ENCODE data around the gene ARFRP1.

The ARFRP1 gene

DNA sequence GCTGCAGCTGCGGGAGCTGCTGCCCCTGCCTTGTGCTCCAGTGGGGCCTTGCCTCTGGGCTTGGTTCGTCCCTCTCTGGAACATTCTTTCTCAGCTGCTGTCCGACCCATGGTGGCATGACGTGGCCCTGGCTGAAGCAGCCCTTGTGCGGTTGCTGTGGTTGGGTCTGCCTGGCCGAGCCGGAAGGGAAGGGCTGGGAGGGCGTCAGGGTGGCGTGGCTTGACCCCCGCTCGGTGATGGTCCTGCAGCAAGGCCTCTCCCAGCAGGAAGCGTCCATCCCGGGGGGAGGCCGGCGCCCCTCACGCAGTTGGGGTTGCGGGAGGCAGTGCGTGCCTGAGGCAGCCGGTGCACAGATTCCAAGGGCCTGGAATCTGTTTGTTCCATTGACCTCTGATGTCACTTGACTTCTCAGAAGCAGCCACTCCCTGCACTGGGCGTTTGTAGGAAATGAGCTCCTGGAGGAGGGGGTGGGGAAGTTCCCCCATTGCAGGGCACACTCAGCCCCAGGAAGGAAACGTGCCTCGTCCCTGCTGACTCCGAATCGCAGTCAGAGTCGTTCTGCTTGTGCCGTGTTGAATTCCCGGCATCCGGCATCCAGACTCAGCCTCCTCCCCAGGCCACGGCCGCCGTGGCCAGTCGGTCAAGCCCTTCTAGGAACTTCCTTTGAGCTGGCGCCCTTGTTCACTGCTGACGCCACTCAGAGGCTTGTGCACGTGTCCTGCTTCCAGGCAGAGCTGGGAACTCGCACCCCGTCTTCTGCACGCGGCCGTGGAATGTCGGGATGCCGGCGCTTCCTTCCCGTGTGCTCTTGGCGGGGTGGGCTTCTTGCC lies 21.1 kb downstream of the ARFRP1 start:
- Mint-ChIP-seq H3K36me3 (ENCODE audit: low read depth) (peaks cover 23% of the 10 kb centered on the region), H3K27me3 (no peaks in the 10 kb centered on the region), H3K27ac (peak overlapping the region; percentile 73), H3K4me1 (ENCODE audit: low read depth) (peaks cover 24% of the 10 kb centered on the region), H3K9me3 (no peaks in the 10 kb centered on the region), H3K4me3 (no peak overlapping the region)
- DNase-seq: peak; percentile 68

DNA sequence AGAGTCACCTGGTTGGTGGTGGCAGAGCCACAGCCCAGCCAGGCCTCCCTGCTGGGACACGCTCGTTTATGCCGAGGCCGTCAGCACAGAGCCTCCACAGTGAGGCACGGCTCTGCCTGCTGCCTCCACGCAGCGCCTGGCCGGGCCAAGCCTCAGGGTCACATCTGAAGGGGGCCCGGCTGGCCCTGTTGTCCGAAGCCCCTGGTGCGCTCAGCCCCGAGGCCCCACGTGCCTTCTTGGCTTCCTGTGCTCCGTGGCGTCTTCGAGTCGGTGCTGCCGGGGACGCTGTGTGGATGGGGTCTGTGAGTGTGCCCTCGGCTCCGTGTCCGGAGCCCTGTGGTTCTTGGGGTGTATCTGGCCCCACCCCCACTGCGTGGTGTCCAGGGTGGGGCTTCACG lies 21.7 kb downstream of the ARFRP1 start:
- H3K27ac Mint-ChIP-seq: peak overlapping the region; percentile 73
- H3K36me3 Mint-ChIP-seq (ENCODE audit: low read depth): peaks cover 19% of the 10 kb centered on the region
- H3K4me1 Mint-ChIP-seq (ENCODE audit: low read depth): peaks cover 24% of the 10 kb centered on the region
- H3K4me3 Mint-ChIP-seq: no peak overlapping the region
- no peaks in the 10 kb centered on the region for H3K9me3 Mint-ChIP-seq
- DNase-seq: no peak
- no peaks in the 10 kb centered on the region for H3K27me3 Mint-ChIP-seq

DNA sequence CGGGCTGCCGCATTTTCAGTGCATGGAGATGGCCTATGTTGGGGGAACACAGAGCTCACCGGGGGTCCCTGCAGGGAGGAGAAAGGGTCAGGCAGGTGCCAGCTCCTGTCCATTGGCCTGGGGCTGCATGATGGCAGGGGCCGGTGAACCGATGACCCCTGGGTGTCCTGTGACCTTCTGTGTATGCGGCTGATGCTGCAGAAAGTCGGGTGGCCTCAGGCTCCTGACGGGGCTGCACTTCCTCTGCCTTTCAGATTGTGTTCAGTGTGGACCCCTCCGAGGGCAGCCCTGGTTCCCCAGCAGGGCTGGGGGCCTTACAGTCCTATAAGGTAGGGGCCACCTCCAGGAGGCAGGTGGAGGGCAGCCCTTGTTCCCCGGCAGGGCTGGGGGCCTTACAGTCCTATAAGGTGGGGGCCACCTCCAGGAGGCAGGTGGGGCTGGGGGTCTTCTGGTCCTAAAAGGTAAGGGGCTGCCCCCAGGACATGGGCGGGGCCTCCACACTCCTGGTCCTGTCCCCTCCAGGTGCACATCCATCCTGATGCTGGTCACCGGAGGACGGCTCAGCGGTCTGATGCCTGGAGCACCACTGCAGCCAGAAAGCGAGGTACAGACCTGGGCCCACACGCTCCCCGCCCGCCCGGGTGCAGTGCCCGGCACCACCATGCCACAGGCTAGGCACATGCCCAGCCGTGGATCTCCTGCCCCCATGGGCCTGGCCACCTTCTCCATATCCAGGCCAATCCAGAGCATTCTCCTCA lies 22.3 kb downstream of the ARFRP1 start:
- no peak overlapping the region for H3K27ac Mint-ChIP-seq
- H3K9me3 Mint-ChIP-seq: no peaks in the 10 kb centered on the region

DNA sequence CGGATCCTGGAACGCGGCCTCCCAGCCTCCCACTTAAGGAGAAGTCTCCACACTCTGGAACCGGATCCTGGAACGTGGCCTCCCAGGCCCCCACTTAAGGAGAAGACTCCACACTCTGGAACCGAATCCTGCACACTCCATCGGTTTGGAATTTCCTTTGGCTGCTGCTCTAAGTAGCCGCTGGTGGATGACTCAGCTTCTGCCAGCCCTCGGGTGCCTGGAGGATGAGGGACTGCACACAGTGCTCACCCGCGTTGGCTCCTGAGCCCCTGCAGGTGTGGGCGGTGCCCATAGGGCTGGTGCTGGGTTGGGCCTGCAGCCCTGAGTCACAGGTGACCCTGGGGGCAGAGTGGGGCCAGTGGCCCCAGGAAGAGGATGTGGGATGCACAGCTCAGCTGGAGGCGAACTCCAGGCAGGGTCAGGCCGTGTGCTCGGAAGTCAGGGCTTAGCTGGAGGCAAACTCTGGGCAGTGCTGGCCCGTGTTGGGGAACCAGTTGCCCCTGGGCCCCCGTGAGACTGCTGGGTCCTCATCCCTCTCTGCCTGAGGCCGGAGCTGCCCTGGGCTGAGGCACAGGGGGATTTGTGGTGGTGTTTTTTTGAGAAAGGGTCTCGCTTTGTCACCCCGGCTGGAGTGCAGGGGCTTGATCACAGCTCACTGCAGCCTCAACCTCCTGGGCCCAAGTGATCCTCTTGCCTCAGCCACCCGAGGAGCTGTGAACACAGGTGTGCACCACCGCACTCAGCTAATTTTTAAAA lies 25.2 kb downstream of the ARFRP1 start:
- H3K27me3 Mint-ChIP-seq: no peaks in the 10 kb centered on the region
- peaks cover 37% of the 10 kb centered on the region for H3K36me3 Mint-ChIP-seq (ENCODE audit: low read depth)
- H3K4me3 Mint-ChIP-seq: no peak overlapping the region
- H3K9me3 Mint-ChIP-seq: no peaks in the 10 kb centered on the region
- DNase-seq: no peak
- peaks cover 22% of the 10 kb centered on the region for H3K4me1 Mint-ChIP-seq (ENCODE audit: low read depth)
- H3K27ac Mint-ChIP-seq: no peak overlapping the region

More for the DNA sequence above, 22.3 kb downstream of the ARFRP1 start:
- Mint-ChIP-seq H3K27me3 (no peaks in the 10 kb centered on the region), H3K4me1 (ENCODE audit: low read depth) (peaks cover 24% of the 10 kb centered on the region), H3K36me3 (ENCODE audit: low read depth) (peaks cover 18% of the 10 kb centered on the region), H3K4me3 (no peak overlapping the region)
- no peak for DNase-seq

DNA sequence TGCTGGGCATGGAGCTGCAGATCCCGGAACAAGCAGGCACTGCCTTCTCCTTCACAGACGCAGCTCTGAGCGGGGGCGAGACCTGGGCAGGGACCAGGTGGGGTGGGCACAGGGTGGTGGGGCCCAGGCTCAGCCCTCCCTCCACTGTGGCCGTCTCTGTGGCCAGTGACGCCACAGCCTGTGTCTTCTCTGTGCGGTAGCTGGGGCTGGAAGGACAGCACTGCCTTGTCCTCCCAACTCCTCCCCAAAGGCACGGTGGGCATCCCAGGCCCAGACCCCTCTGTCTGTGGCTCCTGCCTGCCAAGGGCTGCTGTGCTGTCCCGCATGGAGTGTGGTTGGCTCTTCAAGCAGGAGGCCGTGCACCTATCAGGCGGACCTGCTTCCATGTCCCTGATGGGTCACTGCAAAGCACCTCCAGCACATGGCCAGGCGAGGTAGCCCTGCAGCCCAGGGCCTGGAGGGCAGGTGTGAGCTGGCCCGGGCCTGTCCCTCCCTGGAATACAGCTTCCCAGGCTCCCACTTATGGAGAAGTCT lies 26.1 kb downstream of the ARFRP1 start:
- H3K36me3 Mint-ChIP-seq (ENCODE audit: low read depth): peaks cover 44% of the 10 kb centered on the region
- H3K27me3 Mint-ChIP-seq: no peaks in the 10 kb centered on the region
- DNase-seq: no peak
- H3K4me1 Mint-ChIP-seq (ENCODE audit: low read depth): peaks cover 15% of the 10 kb centered on the region
- no peaks in the 10 kb centered on the region for H3K9me3 Mint-ChIP-seq
- no peak overlapping the region for H3K4me3 Mint-ChIP-seq
- no peak overlapping the region for H3K27ac Mint-ChIP-seq

DNA sequence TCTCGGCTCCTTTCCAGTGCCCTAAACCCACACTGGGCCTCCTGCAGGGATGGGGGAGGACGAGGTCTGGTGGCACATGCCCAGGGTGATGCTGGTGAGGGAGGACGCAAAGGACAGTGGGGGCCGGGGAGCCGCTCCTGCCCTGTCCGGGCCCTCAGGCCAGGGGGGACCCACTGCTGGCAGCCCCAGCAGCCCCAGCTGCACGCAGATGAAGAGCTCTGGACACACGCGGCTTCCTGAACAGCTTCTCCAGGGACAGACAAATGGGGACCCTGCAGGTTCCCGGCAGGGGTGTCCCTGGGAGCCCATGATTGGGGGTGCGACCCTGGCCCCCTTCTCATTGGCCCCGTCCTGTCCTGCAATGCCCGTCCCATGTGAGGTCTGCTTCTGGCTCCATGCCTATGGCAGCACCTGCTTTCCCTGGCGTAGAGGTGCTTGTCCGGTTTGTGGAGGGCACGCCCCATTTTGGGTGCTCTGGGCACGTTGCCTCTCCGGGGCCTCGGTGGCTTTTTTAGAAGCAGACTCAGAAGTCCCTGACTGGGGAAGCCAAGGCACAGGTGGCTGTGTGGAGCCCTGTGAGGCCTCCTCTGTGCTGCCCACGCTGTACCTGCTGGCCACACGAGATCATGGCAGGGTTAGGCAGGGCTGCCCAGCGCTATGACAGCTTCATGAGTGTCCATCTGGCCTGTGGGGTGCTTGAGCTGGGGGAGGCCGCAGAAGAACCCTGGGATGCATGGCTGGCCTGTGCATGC lies 26.7 kb downstream of the ARFRP1 start:
- H3K27ac Mint-ChIP-seq: no peak overlapping the region
- H3K9me3 Mint-ChIP-seq: no peaks in the 10 kb centered on the region
- no peak overlapping the region for H3K4me3 Mint-ChIP-seq
- H3K27me3 Mint-ChIP-seq: no peaks in the 10 kb centered on the region
- H3K4me1 Mint-ChIP-seq (ENCODE audit: low read depth): peaks cover 11% of the 10 kb centered on the region
- no peak for DNase-seq
- peaks cover 48% of the 10 kb centered on the region for H3K36me3 Mint-ChIP-seq (ENCODE audit: low read depth)

DNA sequence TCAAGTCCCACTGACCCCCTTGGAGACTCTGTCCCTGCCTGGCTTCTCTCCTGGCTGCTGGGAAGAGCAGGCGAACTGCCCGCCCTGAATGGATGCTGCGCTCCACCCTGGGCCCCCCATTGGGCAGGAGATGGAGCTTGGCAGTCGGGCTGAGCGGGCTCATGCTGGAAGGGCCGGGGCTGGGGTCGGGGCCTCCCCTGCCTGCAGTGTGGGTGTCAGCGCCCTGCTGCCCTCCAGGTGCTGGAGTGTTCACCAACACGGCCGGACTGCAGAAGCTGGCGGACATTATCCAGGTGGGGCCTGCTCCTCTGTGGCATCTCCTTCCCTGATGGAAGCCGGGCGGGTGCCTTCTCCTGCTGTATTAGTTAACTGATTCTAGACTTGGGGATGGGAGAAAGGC lies 27.3 kb downstream of the ARFRP1 start:
- Mint-ChIP-seq H3K9me3 (no peaks in the 10 kb centered on the region), H3K4me1 (ENCODE audit: low read depth) (peaks cover 11% of the 10 kb centered on the region), H3K36me3 (ENCODE audit: low read depth) (peaks cover 54% of the 10 kb centered on the region), H3K4me3 (no peak overlapping the region), H3K27ac (no peak overlapping the region), H3K27me3 (no peaks in the 10 kb centered on the region)
- no peak for DNase-seq

DNA sequence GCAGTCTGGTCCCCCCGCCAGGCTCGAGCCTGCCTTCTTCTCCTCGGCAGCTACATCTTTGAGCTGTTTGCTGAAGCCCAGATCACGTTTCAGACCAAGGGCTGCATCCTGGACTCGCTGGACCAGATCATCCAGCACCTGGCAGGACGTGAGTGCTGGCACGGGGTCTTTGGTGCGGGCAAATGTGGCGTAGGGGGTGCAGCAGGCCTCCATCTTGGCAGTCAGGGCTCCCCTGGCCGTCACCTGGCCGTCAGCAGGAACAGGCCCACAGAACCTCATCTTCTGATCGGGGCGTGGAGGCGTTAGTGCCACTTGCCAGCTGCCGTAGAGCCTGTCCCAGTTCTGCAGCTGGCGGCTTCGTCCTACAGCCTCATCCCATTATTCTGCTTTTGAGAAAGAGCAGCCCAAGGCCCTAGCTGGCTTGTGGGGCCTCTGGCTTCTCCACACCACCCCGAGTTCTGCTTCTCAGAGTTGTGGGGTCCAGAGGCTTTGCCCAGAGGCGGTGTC lies 27.9 kb downstream of the ARFRP1 start:
- Mint-ChIP-seq H3K27ac (no peak overlapping the region), H3K9me3 (no peaks in the 10 kb centered on the region), H3K4me3 (no peak overlapping the region), H3K36me3 (ENCODE audit: low read depth) (peaks cover 57% of the 10 kb centered on the region), H3K27me3 (no peaks in the 10 kb centered on the region), H3K4me1 (ENCODE audit: low read depth) (peaks cover 8% of the 10 kb centered on the region)
- no peak for DNase-seq

DNA sequence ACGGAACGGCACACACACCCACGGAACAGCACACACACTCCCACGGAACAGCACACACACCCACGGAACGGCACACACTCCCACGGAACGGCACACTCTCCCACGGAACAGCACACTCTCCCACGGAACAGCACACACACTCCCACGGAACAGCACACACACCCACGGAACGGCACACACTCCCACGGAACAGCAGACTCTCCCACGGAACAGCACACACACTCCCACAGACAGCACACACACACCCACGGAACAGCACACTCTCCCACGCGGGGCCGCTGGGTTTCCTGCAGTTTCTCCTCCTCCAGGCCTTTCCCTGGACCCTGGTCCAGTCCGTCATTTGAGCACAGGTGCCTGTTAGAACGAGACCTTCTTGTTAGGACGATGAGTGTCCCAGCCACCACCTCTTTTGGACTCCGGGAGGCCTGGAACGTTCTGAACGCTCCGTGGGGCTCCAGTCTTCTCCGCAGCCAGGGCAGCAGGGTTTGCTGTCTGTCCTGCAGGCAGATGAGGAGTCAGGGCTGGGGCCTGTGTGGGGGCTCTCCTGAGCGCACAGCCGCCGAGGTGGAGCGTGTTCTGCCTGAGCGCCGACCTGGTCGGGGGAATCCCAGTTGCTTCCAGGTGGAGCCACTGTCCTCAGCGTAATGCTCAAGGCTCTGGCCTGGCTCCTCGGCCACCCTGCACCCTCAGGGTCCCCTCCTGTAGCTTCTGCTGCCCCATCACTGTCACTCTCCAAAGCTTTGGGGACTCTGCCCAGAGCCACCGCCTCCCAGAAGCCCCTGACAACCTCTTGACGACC lies 28.9 kb downstream of the ARFRP1 start:
- Mint-ChIP-seq H3K27ac (no peak overlapping the region), H3K27me3 (no peaks in the 10 kb centered on the region), H3K4me1 (ENCODE audit: low read depth) (peaks cover 5% of the 10 kb centered on the region), H3K9me3 (no peaks in the 10 kb centered on the region), H3K4me3 (no peak overlapping the region), H3K36me3 (ENCODE audit: low read depth) (peaks cover 64% of the 10 kb centered on the region)
- no peak for DNase-seq

DNA sequence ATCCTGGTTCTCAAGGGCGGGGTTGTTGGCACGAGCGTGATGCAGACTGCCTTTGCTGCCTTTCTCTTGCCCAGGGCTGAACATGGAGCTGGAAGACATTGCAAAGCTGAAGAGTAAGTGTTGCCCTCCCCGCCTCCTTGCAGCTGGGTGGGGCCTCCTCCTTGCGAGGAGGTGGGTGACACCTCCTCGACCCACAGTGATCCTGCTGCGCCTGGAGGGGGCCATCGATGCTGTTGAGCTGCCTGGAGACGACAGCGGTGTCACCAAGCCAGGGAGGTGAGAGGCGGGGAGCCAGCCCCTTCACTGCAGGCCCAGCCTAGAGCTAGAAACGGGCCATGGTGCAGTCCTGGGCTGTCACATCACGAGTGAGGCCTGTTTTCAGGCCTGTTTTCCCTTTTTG lies 29.7 kb downstream of the ARFRP1 start:
- Mint-ChIP-seq H3K9me3 (no peaks in the 10 kb centered on the region), H3K4me3 (no peak overlapping the region), H3K36me3 (ENCODE audit: low read depth) (peaks cover 67% of the 10 kb centered on the region), H3K27me3 (no peaks in the 10 kb centered on the region), H3K4me1 (ENCODE audit: low read depth) (no peaks in the 10 kb centered on the region), H3K27ac (no peak overlapping the region)
- no peak for DNase-seq

DNA sequence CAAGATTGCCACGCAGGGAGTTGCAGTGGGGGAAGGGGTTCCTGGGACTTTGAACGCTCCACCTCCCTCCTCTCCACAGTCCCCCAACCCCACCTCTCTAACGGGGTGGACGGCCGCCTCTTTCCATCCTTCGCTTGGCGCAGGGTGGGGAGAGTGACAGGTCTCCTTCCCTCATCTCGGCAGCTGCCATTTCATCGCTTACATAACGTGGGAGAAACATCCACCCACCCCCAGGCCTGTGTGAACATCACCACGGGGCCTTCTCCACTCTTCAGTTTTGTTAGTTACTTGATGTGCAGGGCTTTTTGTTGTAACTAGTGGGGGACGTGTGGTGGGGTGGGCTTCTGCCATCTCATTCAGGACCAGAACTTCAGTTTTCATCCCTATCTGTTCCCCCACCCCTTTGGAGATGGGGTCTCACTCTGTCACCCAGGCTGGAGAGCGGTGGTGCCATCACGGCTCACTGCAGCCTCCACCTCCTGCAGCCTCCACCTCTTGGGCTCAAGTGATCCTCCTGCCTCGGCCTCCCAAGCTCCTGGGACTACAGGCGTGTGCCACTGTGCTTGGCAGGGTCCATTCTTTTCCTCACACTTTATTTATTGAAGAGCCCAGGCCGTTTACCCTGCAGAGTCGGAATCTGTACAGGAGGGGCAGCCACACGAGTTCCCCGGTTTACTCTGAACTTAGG lies 32.0 kb downstream of the ARFRP1 start:
- Mint-ChIP-seq H3K4me3 (no peak overlapping the region), H3K27ac (no peak overlapping the region), H3K27me3 (no peaks in the 10 kb centered on the region), H3K4me1 (ENCODE audit: low read depth) (no peaks in the 10 kb centered on the region), H3K36me3 (ENCODE audit: low read depth) (peaks cover 68% of the 10 kb centered on the region), H3K9me3 (no peaks in the 10 kb centered on the region)
- no peak for DNase-seq

DNA sequence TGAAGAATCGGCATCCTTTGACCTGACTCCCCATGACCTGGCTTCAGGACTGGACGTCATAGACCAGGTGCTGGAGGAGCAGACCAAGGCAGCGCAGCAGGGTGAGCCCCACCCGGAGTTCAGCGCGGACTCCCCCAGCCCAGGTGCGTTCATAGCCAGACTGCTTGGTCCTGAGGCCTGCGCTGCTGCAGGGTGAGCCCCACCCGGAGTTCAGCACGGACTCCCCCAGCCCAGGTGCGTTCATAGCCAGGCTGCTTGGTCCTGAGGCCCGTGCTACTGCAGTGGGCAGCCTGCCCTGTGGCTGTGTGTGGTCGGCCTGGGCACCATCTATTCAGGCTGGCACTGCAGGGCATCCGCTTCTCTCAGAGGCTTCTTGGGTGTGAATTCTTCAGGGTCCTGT lies 33.8 kb downstream of the ARFRP1 start:
- H3K4me3 Mint-ChIP-seq: no peak overlapping the region
- H3K27me3 Mint-ChIP-seq: no peaks in the 10 kb centered on the region
- no peak overlapping the region for H3K27ac Mint-ChIP-seq
- H3K36me3 Mint-ChIP-seq (ENCODE audit: low read depth): peaks cover 69% of the 10 kb centered on the region
- DNase-seq: no peak
- no peaks in the 10 kb centered on the region for H3K9me3 Mint-ChIP-seq
- H3K4me1 Mint-ChIP-seq (ENCODE audit: low read depth): no peaks in the 10 kb centered on the region

DNA sequence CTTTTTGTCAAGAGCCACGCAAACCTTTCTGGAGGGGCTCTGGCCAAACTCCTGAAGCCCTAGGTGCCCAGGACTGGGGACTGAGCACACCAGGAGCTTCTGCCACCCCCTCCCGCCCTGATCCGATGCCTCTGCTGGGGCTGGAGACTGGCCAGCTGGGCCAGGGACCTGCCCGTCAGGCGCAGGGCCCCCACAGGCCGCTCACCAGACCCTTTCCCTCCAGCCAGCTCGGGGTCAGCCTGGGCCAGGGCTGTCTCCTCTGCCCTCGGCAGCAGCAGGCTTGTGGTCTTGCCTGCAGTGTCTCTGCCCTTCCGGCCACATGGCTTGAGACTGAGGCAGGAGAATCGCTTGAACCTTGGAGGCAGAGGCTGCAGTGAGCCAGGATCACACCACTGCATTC lies 35.1 kb downstream of the ARFRP1 start:
- H3K27ac Mint-ChIP-seq: no peak overlapping the region
- H3K9me3 Mint-ChIP-seq: no peaks in the 10 kb centered on the region
- H3K4me3 Mint-ChIP-seq: no peak overlapping the region
- H3K27me3 Mint-ChIP-seq: no peaks in the 10 kb centered on the region
- no peak for DNase-seq
- H3K36me3 Mint-ChIP-seq (ENCODE audit: low read depth): peaks cover 70% of the 10 kb centered on the region
- no peaks in the 10 kb centered on the region for H3K4me1 Mint-ChIP-seq (ENCODE audit: low read depth)
